Activated naive CD8-positive, alpha-beta T cell treated with anti-CD3 and anti-CD28 coated beads for 36 hours (primary cell): ENCODE data around the gene FREM1. TPM values are rescaled to one million over a fixed set of nuclear protein-coding genes. Genes with fewer than 3 reads are reported as not detected.

ENCODE experiments used
- DNase-seq: peaks from one replicate; pipeline ENCODE4 v3.0.0; 2021
- H3K27ac Mint-ChIP-seq: one replicate; pipeline ENCODE4 v1.8.0; 2022; ENCODE audit warnings: mild to moderate bottlenecking, moderate library complexity, mixed read lengths
- H3K27me3 Mint-ChIP-seq: one replicate; pipeline ENCODE4 v1.8.0; 2022; ENCODE audit warnings: mild to moderate bottlenecking, mixed read lengths
- H3K36me3 Mint-ChIP-seq: one replicate; pipeline ENCODE4 v1.8.0; 2021; ENCODE audit warnings: mild to moderate bottlenecking, mixed read lengths
- H3K4me1 Mint-ChIP-seq: one replicate; pipeline ENCODE4 v1.8.0; 2021; ENCODE audit warnings: mixed read lengths
- H3K4me3 Mint-ChIP-seq: one replicate; pipeline ENCODE4 v1.8.0; 2022; ENCODE audit warnings: mild to moderate bottlenecking, moderate library complexity, mixed read lengths
- H3K9me3 Mint-ChIP-seq: one replicate; pipeline ENCODE4 v1.8.0; 2022; ENCODE audit warnings: mixed read lengths
- total RNA-seq, 2 experiments: library from RNA; stranded (reverse); gene quantifications; one replicate each; pipeline ENCODE4 v1.2.3, GENCODE V29; 2021

FREM1 gene
- total RNA-seq, 2 experiments from 2014 or later, result not detected

GRCh38 chr9:14752871-14753270 is 157.4 kb downstream of the FREM1 start:
- Mint-ChIP-seq H3K4me1 (peaks cover 6% of the 10 kb centered on the region), H3K27me3 (peaks cover 41% of the 10 kb centered on the region), H3K4me3 (no peak overlapping the region), H3K36me3 (no peaks in the 10 kb centered on the region), H3K27ac (no peak overlapping the region), H3K9me3 (no peaks in the 10 kb centered on the region)
- DNase-seq, result no peak

GRCh38 chr9:14752271-14752670 is 158.0 kb downstream of the FREM1 start:
- DNase-seq, result no peak

GRCh38 chr9:14750821-14751220 is 159.4 kb downstream of the FREM1 start:
- no peak overlapping the region for H3K4me3 Mint-ChIP-seq

More at GRCh38 chr9:14752271-14752670, 158.0 kb downstream of the FREM1 start:
- no peaks in the 10 kb centered on the region for H3K36me3 Mint-ChIP-seq
- H3K27me3 Mint-ChIP-seq, result peaks cover 43% of the 10 kb centered on the region
- H3K9me3 Mint-ChIP-seq, result no peaks in the 10 kb centered on the region
- no peak overlapping the region for H3K4me3 Mint-ChIP-seq
- peaks cover 6% of the 10 kb centered on the region for H3K4me1 Mint-ChIP-seq
- H3K27ac Mint-ChIP-seq, result no peak overlapping the region

GRCh38 chr9:14749741-14750211 is 160.5 kb downstream of the FREM1 start:
- DNase-seq, result no peak
- Mint-ChIP-seq H3K36me3 (no peaks in the 10 kb centered on the region), H3K4me1 (peaks cover 6% of the 10 kb centered on the region)

More at GRCh38 chr9:14750821-14751220, 159.4 kb downstream of the FREM1 start:
- Mint-ChIP-seq H3K27me3 (peaks cover 40% of the 10 kb centered on the region), H3K27ac (no peak overlapping the region), H3K36me3 (no peaks in the 10 kb centered on the region), H3K4me1 (peaks cover 6% of the 10 kb centered on the region), H3K9me3 (no peaks in the 10 kb centered on the region)
- DNase-seq, result no peak

GRCh38 chr9:14748373-14748772 is 161.9 kb downstream of the FREM1 start:
- Mint-ChIP-seq H3K9me3 (no peaks in the 10 kb centered on the region), H3K27me3 (peaks cover 40% of the 10 kb centered on the region), H3K27ac (no peak overlapping the region), H3K4me1 (peaks cover 6% of the 10 kb centered on the region), H3K4me3 (no peak overlapping the region), H3K36me3 (no peaks in the 10 kb centered on the region)
- no peak for DNase-seq

More at GRCh38 chr9:14749741-14750211, 160.5 kb downstream of the FREM1 start:
- Mint-ChIP-seq H3K9me3 (no peaks in the 10 kb centered on the region), H3K4me3 (no peak overlapping the region), H3K27ac (no peak overlapping the region), H3K27me3 (peaks cover 40% of the 10 kb centered on the region)

- Mint-ChIP-seq H3K27me3 (peaks cover 34% of the 10 kb centered on the region), H3K4me3 (no peak overlapping the region), H3K4me1 (peaks cover 6% of the 10 kb centered on the region), H3K36me3 (no peaks in the 10 kb centered on the region), H3K9me3 (no peaks in the 10 kb centered on the region), H3K27ac (no peak overlapping the region)
- no peak for DNase-seq
Observed at GRCh38 chr9:14747111-14747510, 163.1 kb downstream of the FREM1 start.

- Mint-ChIP-seq H3K4me1 (peaks cover 6% of the 10 kb centered on the region), H3K4me3 (no peak overlapping the region), H3K27me3 (peaks cover 31% of the 10 kb centered on the region), H3K27ac (no peak overlapping the region), H3K36me3 (no peaks in the 10 kb centered on the region), H3K9me3 (no peaks in the 10 kb centered on the region)
- no peak for DNase-seq
Observed at GRCh38 chr9:14746626-14747025, 163.6 kb downstream of the FREM1 start.

GRCh38 chr9:14744768-14745167 is 165.5 kb downstream of the FREM1 start:
- Mint-ChIP-seq H3K27me3 (peaks cover 19% of the 10 kb centered on the region), H3K9me3 (no peaks in the 10 kb centered on the region), H3K4me3 (no peak overlapping the region), H3K27ac (no peak overlapping the region), H3K4me1 (peaks cover 5% of the 10 kb centered on the region), H3K36me3 (no peaks in the 10 kb centered on the region)
- DNase-seq, result no peak

- peaks cover 1% of the 10 kb centered on the region for H3K4me1 Mint-ChIP-seq
- H3K9me3 Mint-ChIP-seq, result no peaks in the 10 kb centered on the region
- H3K36me3 Mint-ChIP-seq, result no peaks in the 10 kb centered on the region
- peaks cover 17% of the 10 kb centered on the region for H3K27me3 Mint-ChIP-seq
- no peak for DNase-seq
- H3K4me3 Mint-ChIP-seq, result no peak overlapping the region
- H3K27ac Mint-ChIP-seq, result no peak overlapping the region
Observed at GRCh38 chr9:14741369-14741768, 168.9 kb downstream of the FREM1 start.

- H3K27me3 Mint-ChIP-seq, result peaks cover 10% of the 10 kb centered on the region
- no peaks in the 10 kb centered on the region for H3K36me3 Mint-ChIP-seq
- no peaks in the 10 kb centered on the region for H3K4me1 Mint-ChIP-seq
- no peak overlapping the region for H3K4me3 Mint-ChIP-seq
- H3K27ac Mint-ChIP-seq, result no peak overlapping the region
- no peak for DNase-seq
- no peaks in the 10 kb centered on the region for H3K9me3 Mint-ChIP-seq
Observed at GRCh38 chr9:14733133-14733532, 177.1 kb downstream of the FREM1 start.

GRCh38 chr9:14731294-14731981 is 178.8 kb downstream of the FREM1 start:
- Mint-ChIP-seq H3K36me3 (no peaks in the 10 kb centered on the region), H3K4me1 (no peaks in the 10 kb centered on the region), H3K27ac (no peak overlapping the region), H3K27me3 (peaks cover 7% of the 10 kb centered on the region), H3K9me3 (no peaks in the 10 kb centered on the region), H3K4me3 (no peak overlapping the region)
- DNase-seq, result no peak

- H3K9me3 Mint-ChIP-seq, result no peaks in the 10 kb centered on the region
- H3K36me3 Mint-ChIP-seq, result no peaks in the 10 kb centered on the region
- no peaks in the 10 kb centered on the region for H3K4me1 Mint-ChIP-seq
- no peak for DNase-seq
- peaks cover 11% of the 10 kb centered on the region for H3K27me3 Mint-ChIP-seq
- no peak overlapping the region for H3K4me3 Mint-ChIP-seq
- H3K27ac Mint-ChIP-seq, result no peak overlapping the region
Observed at GRCh38 chr9:14730461-14730898, 179.7 kb downstream of the FREM1 start.

GRCh38 chr9:14723301-14723700 is 186.9 kb downstream of the FREM1 start:
- Mint-ChIP-seq H3K36me3 (no peaks in the 10 kb centered on the region), H3K9me3 (no peaks in the 10 kb centered on the region), H3K4me1 (no peaks in the 10 kb centered on the region), H3K27ac (no peak overlapping the region), H3K27me3 (peaks cover 26% of the 10 kb centered on the region), H3K4me3 (no peak overlapping the region)
- DNase-seq, result no peak

GRCh38 chr9:14722391-14723035 is 187.7 kb downstream of the FREM1 start, which contains the start of gene CER1:
TSS of gene CER1 (minus strand) at chr9:14722733. CDS start at chr9:14722672, 61 bp downstream.
- Mint-ChIP-seq H3K9me3 (no peaks in the 10 kb centered on the region), H3K4me1 (no peaks in the 10 kb centered on the region), H3K27me3 (peaks cover 25% of the 10 kb centered on the region), H3K27ac (no peak within 1 kb of the TSS), H3K36me3 (no peaks in the 10 kb centered on the region), H3K4me3 (no peak within 1 kb of the TSS)
- DNase-seq, result no peak

- peaks cover 28% of the 10 kb centered on the region for H3K27me3 Mint-ChIP-seq
- no peak for DNase-seq
- H3K9me3 Mint-ChIP-seq, result no peaks in the 10 kb centered on the region
- no peak overlapping the region for H3K27ac Mint-ChIP-seq
- H3K4me3 Mint-ChIP-seq, result no peak overlapping the region
- no peaks in the 10 kb centered on the region for H3K36me3 Mint-ChIP-seq
- H3K4me1 Mint-ChIP-seq, result no peaks in the 10 kb centered on the region
Observed at GRCh38 chr9:14719231-14719923, 190.9 kb downstream of the FREM1 start.
